NCI-H1436 (cell line): ENCODE data around the gene HNMT.

ENCODE experiments used
- DNase-seq: peaks from one replicate; lab custom pipeline; 2025; lab: John Stamatoyannopoulos, UW

The HNMT gene

GRCh38 chr2:138012082-138012481 is 47.8 kb downstream of the HNMT start:
- no peak for DNase-seq

DNA sequence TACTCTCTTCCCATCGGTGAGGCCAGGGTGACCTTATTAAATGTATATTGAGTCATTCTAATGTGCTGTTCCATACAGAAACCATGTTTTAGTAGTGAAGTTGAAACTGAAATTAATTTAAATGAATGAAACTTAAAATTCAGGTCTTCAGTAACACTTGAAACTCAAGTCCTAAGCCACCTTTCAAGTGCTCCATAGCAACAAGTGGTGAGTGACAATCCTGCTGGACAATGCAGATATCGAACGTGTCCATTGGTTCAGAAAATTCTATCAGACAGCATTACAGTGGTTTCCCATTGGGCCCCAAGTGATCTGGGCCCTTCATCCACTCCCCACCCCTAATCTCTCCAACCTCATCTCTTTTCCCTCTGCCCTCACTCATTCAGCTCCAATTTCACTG is 48.7 kb downstream of the HNMT start:
- no peak for DNase-seq

DNA sequence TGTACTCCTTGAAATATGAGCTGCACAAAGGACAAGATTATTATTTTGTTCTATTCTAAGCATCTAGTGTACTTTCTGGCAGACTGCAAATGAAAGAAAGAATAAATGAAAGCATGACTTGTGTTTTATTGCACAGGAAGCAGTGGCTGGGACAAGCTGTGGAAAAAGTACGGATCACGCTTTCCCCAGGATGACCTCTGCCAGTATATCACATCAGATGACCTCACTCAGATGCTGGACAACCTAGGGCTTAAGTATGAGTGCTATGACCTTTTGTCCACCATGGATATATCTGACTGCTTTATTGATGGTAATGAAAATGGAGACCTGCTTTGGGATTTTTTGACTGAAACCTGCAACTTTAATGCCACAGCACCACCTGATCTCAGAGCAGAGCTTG is 49.4 kb downstream of the HNMT start:
- no peak for DNase-seq

GRCh38 chr2:138015494-138015893 is 51.2 kb downstream of the HNMT start:
- DNase-seq, result no peak

- no peak for DNase-seq
Measured at GRCh38 chr2:138016351-138017087, 52.2 kb downstream of the HNMT start.

- DNase-seq, result no peak
Measured at GRCh38 chr2:138017824-138018223, 53.6 kb downstream of the HNMT start.

DNA sequence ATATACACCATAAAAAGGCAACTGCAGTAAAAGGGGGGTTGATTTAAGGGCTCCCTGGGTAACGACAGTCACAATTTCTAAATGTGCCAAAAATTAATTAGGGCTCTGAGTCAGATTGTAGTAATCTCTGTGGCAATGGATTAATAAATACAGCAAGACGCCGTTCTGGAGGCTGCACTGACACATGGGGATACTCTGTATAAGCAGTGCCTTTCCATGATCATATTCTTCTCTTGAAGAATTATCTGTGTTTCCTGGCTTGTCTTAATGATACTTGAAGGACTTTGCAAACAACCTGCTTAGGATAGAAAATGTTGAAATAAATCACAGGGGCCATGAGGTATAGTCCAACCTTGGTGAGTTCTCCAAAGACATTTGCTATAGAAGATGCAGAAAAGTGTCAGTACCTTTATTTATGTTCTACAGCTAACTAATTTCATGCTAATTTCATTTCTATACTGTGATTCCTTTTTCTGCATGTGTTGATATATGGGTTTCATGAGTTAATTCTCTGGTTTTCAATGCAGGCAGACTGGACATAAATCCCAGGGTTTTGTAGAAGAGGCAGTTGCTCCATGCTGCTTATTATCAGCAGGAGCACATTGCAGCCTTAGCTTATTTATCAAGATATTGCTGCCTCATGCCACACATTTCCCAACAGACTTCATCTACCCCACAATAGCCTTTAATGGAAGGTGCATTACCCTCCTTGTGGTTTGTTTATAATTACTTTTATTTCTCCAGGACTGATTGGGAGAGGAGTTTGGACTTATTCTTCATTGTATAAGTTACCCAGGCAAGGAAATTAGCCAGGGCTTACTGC is 54.8 kb downstream of the HNMT start:
- no peak for DNase-seq

GRCh38 chr2:138020432-138020831 is 56.2 kb downstream of the HNMT start:
- DNase-seq, result no peak

DNA sequence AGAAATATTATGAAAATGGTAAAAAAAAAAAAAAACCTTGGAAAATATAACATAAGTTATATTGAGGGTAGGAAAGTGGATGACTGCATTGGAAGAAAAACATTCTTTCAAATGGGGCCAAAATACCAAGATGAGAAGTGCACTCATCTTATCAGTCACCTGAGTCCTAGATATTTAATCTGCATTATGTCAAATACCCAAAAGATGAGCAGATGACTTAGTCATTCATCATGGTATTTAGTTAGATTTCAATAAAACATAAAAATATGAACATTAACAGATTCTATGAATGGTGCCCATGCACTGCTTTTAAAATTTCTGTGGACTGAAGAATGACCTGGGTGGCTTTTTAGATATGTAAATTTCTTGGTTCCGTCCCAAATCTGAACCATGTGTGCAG is 56.9 kb downstream of the HNMT start:
- no peak for DNase-seq

DNA sequence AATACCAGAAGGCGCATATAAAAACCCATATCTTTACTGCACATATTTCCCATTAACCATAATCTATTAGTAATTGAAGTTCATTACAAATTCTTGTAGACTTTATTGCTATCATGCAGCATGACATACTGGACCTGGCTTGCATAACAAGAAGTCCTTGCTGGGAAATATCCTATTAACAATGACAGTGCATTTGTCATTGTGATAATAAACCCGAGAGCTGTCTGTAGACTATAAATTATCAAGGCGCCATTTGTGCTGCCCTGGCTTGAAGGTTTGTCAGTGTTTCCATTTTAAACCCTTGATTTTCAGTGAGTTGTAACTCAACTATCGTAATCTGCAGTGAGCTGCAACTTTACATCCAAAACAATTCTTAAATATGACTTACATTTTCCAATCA is 59.0 kb downstream of the HNMT start:
- DNase-seq, result no peak

- no peak for DNase-seq
Measured at GRCh38 chr2:138023976-138024375, 59.7 kb downstream of the HNMT start.

DNA sequence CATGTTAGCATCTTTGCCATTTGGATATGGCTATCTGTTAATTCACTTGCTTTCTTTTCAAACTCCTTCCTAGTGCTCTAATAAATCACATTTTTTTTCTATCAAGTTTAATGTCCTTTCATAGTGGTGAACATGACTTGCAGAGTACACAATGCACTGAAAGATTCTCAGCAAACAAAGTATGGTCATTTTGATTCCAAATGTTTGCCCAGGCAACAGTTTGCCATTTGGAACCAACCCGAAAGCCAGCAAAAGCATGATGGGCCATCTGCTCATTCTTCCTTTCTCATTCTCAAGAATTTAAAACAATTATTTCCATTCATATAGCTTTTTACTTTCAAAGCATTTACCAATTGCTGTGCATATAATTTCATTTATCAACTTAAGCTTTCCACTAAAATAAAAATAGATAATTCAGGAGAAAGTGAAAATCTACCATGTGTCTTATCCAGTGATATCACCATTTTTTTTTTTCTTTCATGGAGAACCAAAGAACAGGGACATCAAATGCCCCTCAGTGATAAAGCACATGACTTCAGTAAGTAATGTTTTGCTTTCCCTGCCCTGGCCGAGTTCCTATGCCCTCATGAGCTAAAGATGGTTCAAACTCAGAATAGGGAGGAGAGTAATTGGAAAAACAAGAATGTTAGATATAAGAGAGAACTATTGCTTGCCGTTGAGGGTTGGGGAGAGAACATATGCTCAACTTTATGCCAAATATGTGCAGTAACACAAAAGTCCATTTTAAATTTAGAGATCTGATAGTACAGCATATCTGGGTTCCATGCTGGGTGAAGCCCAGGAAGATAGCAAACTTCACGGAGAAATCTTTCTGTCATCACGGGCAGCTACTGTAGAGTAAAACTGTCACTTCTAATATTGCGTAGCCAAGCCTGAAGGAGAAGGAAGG is 62.1 kb downstream of the HNMT start:
- DNase-seq, result no peak

DNA sequence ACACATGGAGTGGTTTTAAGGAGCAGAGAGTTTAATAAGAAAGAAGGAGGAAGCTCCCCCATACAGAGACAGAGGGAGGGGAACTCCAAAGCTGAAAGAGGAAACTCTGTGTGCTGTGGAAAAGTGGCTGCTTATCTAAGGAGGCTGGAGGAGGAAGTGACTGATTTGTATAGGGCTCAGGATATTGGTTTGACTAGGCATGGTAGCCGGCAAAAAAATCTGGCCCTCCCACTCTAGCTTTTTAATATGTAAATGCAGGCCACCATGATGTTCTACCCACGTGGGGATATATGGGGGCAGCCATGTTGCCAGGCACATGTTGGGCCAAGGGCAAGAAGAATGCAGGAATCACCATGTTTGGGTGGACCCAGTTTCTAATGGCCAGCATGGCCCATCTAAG is 64.3 kb downstream of the HNMT start:
- no peak for DNase-seq

DNA sequence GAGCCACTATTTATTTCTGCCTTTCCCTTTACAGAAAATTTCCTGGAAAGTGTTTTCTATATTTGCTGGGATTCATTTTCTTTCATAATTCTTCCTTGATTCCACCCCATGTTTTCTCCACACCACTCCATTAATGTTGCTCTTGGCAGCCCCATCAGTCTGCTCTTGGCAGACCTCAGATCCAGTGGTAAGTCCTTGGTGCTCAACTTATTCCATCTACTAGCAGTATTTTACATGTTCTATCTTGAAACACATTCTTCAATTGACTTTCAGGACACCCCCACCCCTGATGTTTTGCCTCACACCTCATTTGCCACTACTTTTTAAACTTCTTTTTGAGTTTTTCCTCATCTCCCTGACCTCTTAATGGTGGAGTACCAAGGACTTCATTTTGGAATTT is 65.0 kb downstream of the HNMT start:
- DNase-seq, result no peak

GRCh38 chr2:138030459-138030858 is 66.2 kb downstream of the HNMT start:
- DNase-seq, result no peak

GRCh38 chr2:138032334-138032733 is 68.1 kb downstream of the HNMT start:
- no peak for DNase-seq

DNA sequence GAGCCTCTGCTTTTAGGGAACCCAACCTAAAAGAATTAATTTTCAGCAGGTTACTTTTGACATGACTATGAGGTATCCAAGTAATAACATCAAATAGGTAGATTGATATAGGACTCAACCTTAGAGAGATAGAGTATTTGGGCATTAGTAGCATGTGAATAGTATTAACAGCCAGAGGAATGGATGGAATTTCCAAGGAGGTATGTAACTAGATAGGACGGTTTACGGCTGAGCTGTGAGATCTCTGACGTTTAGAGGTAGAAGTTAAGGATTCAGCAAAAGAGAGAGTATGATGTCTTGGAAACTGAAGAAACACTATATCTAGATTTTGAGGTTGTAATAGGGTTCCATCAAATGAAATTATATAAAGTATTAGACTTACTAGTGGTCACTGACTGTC is 70.3 kb downstream of the HNMT start:
- no peak for DNase-seq

DNA sequence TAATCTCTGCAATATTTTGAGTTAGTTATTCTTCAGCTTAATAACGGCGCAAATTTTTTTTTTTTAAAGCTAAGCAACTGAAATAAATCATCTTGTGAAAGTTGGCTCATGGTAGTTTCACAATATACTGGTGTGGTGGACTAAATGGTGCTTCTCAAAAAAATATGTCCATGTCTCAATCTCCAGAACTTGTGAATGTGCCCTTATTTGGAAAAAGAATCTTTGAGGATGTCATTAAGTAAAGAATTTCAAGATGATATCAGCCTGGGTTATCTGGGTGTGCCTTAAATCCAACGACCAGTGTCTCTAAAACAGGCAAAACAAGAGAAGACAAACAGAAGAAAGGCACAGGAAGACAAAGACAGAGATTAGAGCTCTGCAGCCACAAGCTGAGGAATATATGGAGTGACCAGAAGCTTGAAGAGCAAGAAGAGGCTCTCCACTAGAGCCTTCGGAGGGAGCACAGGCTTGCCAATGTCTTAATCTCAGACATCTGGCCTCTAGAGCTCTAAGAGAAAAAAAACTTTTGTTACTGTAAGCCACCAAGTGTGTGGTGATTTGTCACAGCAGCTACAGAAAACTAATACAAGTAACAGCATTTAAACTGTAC is 71.4 kb downstream of the HNMT start:
- DNase-seq, result no peak

DNA sequence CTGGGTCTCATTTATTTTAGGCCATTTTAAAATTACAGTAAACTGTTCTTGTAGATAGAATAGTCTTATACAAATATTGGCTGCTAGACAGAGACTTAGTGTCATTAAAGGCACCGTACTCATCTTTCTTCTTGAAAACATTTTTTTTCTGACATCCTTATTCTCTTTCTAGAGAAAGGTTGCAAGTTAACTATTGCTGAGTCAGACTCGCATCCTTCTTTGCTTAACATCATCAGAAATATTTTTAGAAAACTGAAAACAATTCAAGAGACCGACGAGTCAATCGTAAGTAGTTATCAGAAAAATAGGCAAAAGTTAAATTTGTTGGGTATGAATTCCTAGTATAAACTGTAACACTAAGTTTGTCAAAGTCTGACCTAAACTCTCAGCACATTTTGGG is 72.2 kb downstream of the HNMT start:
- no peak for DNase-seq

- no peak for DNase-seq
Measured at GRCh38 chr2:138037090-138037489, 72.8 kb downstream of the HNMT start.

DNA sequence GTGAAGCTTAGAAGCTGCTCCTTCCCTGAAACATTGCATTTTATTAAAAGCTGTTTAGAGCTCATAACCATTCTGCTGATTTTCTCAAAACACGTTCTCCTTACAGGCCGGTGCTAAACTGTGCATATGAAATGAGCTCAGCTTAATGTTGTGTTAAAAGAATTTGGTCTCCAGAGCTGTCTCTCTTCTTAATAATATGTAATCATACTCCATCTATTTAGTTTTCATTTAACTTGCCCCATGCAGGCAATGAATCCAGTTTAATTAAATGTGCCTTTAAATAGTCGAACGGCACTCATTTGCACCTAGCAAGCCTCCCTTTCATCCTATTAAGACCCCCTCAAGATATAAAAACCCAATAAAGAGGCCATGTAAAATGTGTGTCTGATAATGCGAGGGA is 76.3 kb downstream of the HNMT start:
- no peak for DNase-seq

- DNase-seq, result no peak
Measured at GRCh38 chr2:138042311-138042710, 78.0 kb downstream of the HNMT start.
